ENCODE data around the gene MS4A1. TPM values are rescaled to one million over a fixed set of nuclear protein-coding genes. Genes with fewer than 3 reads are reported as not detected.

MS4A1 gene
- polyA plus RNA-seq, 3 donors = 0.88 to 8.0 (median 1.3) TPM

GRCh38 chr11:60513496-60514460, 58.1 kb downstream of the MS4A1 start:
- Histone ChIP-seq H3K9ac (ENCODE audit: insufficient read depth, low read length, poor library complexity, severe bottlenecking) (no peak overlapping the region), H2AFZ (ENCODE audit: insufficient read depth, low read depth, low read length, poor library complexity, severe bottlenecking) (no peak overlapping the region), H3K4me2 (replicated peaks; ENCODE audit: extremely low read depth, low read length, poor library complexity, severe bottlenecking) (no peak overlapping the region), H3K9me3 (replicated peaks in 1 of 2; ENCODE audit: control insufficient read depth in 1 of 2, insufficient read depth in 1 of 2, low read length in 2 of 2) (peaks cover 0 to 3% of the 10 kb centered on the region in 2 donors), H3K36me3 (replicated peaks in 1 of 2; ENCODE audit: control insufficient read depth in 1 of 2, insufficient read depth in 2 of 2, low read length in 2 of 2) (no peaks in the 10 kb centered on the region), H3K4me1 (ENCODE audit: control insufficient read depth in 1 of 2, insufficient read depth in 2 of 2, low read length in 2 of 2) (no peaks in the 10 kb centered on the region), H3K27ac (ENCODE audit: low read depth in 1 of 2, low read length in 2 of 2) (no peak overlapping the region), H3K79me2 (ENCODE audit: insufficient read depth, low read length) (no peaks in the 10 kb centered on the region), H3K27me3 (ENCODE audit: control insufficient read depth in 2 of 2, insufficient read depth in 2 of 2, low read length in 2 of 2) (peaks cover 0 to 2% of the 10 kb centered on the region in 2 donors), H4K20me1 (ENCODE audit: insufficient read depth, low read length) (no peaks in the 10 kb centered on the region), H3K4me3 (replicated peaks in 1 of 3; ENCODE audit: low read depth in 2 of 3, low read length in 3 of 3) (no peak overlapping the region)
- H3K4me3 Mint-ChIP-seq = no peak overlapping the region
- H3K9me3 Mint-ChIP-seq = peaks cover 4 to 11% (median 7%) of the 10 kb centered on the region in 7 donors
- no peak for TF ChIP-seq CTCF (IDR thresholded peaks at IDR 0.05)
- no peaks in the 10 kb centered on the region for H3K36me3 Mint-ChIP-seq
- H3K27me3 Mint-ChIP-seq (ENCODE audit: low read depth in 3 of 3) = peaks cover 0 to 8% (median 0%) of the 10 kb centered on the region in 3 donors
- no CpG with 5 or more reads among the region's 2 CpGs for WGBS (ENCODE audit: insufficient coverage)
- peak in 2 of 3 donors; percentile 5 to 14 for DNase-seq
- intact Hi-C loops (cut with micrococcal nuclease) = no loop called here
- peaks cover 5% of the 10 kb centered on the region for H3K4me1 Mint-ChIP-seq
- no peak overlapping the region for H3K27ac Mint-ChIP-seq

- over 99% methylated on average over 18 of the region's 29 CpGs for WGBS (ENCODE audit: insufficient coverage)
- no peak within 1 kb of the TSS for H3K4me3 ChIP-seq (replicated peaks in 1 of 3; ENCODE audit: low read depth in 2 of 3, low read length in 3 of 3)
- intact Hi-C loops (cut with micrococcal nuclease) = no loop called here
- H3K27me3 ChIP-seq (ENCODE audit: control insufficient read depth in 2 of 2, insufficient read depth in 2 of 2, low read length in 2 of 2) = peaks cover 0 to 2% of the 10 kb centered on the region in 2 donors
- Mint-ChIP-seq H3K4me3 (no peak within 1 kb of the TSS), H3K9me3 (peaks cover 0 to 10% (median 6%) of the 10 kb centered on the region in 7 donors), H3K36me3 (no peaks in the 10 kb centered on the region), H3K27me3 (ENCODE audit: low read depth in 3 of 3) (peaks cover 0 to 8% (median 0%) of the 10 kb centered on the region in 3 donors), H3K27ac (peak within 1 kb of the TSS in 1 of 7 donors; percentile 53), H3K4me1 (peaks cover 13% of the 10 kb centered on the region)
- no peak within 1 kb of the TSS for H2AFZ ChIP-seq (ENCODE audit: insufficient read depth, low read depth, low read length, poor library complexity, severe bottlenecking)
- H3K27ac ChIP-seq (ENCODE audit: low read depth in 1 of 2, low read length in 2 of 2) = no peak within 1 kb of the TSS
- peaks cover 0 to 2% of the 10 kb centered on the region in 2 donors for H3K9me3 ChIP-seq (replicated peaks in 1 of 2; ENCODE audit: control insufficient read depth in 1 of 2, insufficient read depth in 1 of 2, low read length in 2 of 2)
- no peaks in the 10 kb centered on the region for H3K79me2 ChIP-seq (ENCODE audit: insufficient read depth, low read length)
- H3K4me2 ChIP-seq (replicated peaks; ENCODE audit: extremely low read depth, low read length, poor library complexity, severe bottlenecking) = no peak within 1 kb of the TSS
- H3K9ac ChIP-seq (ENCODE audit: insufficient read depth, low read length, poor library complexity, severe bottlenecking) = no peak within 1 kb of the TSS
- H3K36me3 ChIP-seq (replicated peaks in 1 of 2; ENCODE audit: control insufficient read depth in 1 of 2, insufficient read depth in 2 of 2, low read length in 2 of 2) = no peaks in the 10 kb centered on the region
- no peak for DNase-seq
- no peaks in the 10 kb centered on the region for H4K20me1 ChIP-seq (ENCODE audit: insufficient read depth, low read length)
- H3K4me1 ChIP-seq (ENCODE audit: control insufficient read depth in 1 of 2, insufficient read depth in 2 of 2, low read length in 2 of 2) = peaks cover 0 to 3% of the 10 kb centered on the region in 2 donors
- no peak for TF ChIP-seq CTCF (IDR thresholded peaks at IDR 0.05)
Measured at GRCh38 chr11:60515144-60515855, 59.7 kb downstream of the MS4A1 start, which contains the start of gene MS4A13. TSS of gene MS4A13 (plus strand) at chr11:60515392. CDS start at chr11:60518084, 2,692 bp downstream.

Data from CD14-positive monocyte (primary cell).